Stimulated activated CD4-positive, alpha-beta T cell treated with anti-CD3 and anti-CD28 coated beads, Interleukin-4, amount 100 ng/mL, for 24 hours (primary cell): ENCODE measurements around the gene PPP4R3B.
"Not testable (repeated sequence)": the region's sequence is repeated elsewhere in the genome, so short reads cannot be mapped to it uniquely, and the experiment has no call there.

Experiments used
- DNase-seq: peaks from one replicate; pipeline ENCODE4 v3.0.0-alpha.2; 2020

Gene PPP4R3B

GRCh38 chr2:55592130-55592529, 25.3 kb downstream of the PPP4R3B start:
- no peak for DNase-seq

- no peak for DNase-seq
These were observed 26.5 kb downstream of the PPP4R3B start for GRCh38 chr2:55590810-55591440.

- no peak for DNase-seq
These were observed 31.9 kb downstream of the PPP4R3B start for GRCh38 chr2:55585451-55586080.

GRCh38 chr2:55581874-55582547, 35.4 kb downstream of the PPP4R3B start:
- no peak for DNase-seq

- no peak for DNase-seq
These were observed 36.0 kb downstream of the PPP4R3B start for GRCh38 chr2:55581435-55581834.

- DNase-seq = not testable (repeated sequence)
These were observed 48.4 kb downstream of the PPP4R3B start for GRCh38 chr2:55569002-55569401.

- DNase-seq = no peak
These were observed 50.1 kb downstream of the PPP4R3B start for GRCh38 chr2:55567298-55567697.

- DNase-seq = no peak
These were observed 51.8 kb downstream of the PPP4R3B start for GRCh38 chr2:55565613-55566012.

GRCh38 chr2:55560855-55561254, 56.6 kb downstream of the PPP4R3B start:
- DNase-seq = no peak

GRCh38 chr2:55556809-55557208, 60.6 kb downstream of the PPP4R3B start:
- no peak for DNase-seq

- DNase-seq = no peak
These were observed 61.4 kb downstream of the PPP4R3B start for GRCh38 chr2:55555977-55556376.

GRCh38 chr2:55553321-55553720, 64.1 kb downstream of the PPP4R3B start:
- DNase-seq = no peak

GRCh38 chr2:55550368-55551102, 66.9 kb downstream of the PPP4R3B start:
- DNase-seq = no peak

GRCh38 chr2:55547679-55548078, 69.7 kb downstream of the PPP4R3B start:
- DNase-seq = not testable (repeated sequence)

GRCh38 chr2:55547001-55547400, 70.4 kb downstream of the PPP4R3B start:
- DNase-seq = no peak

GRCh38 chr2:55530539-55531081, 86.8 kb downstream of the PPP4R3B start:
- DNase-seq = no peak

GRCh38 chr2:55526174-55526573, 91.2 kb downstream of the PPP4R3B start:
- DNase-seq = no peak

GRCh38 chr2:55524884-55525437, 92.5 kb downstream of the PPP4R3B start:
- DNase-seq = no peak

GRCh38 chr2:55519938-55520885, 97.2 kb downstream of the PPP4R3B start:
- peak; percentile 56 for DNase-seq

GRCh38 chr2:55518841-55519165, 98.6 kb downstream of the PPP4R3B start:
- DNase-seq = no peak

GRCh38 chr2:55511508-55512124, 105.8 kb downstream of the PPP4R3B start:
- DNase-seq = no peak
